G401.6 (cell line): ENCODE measurements around the gene PLEKHG4B.
"Not testable (repeated sequence)": the region's sequence is repeated elsewhere in the genome, so short reads cannot be mapped to it uniquely, and the experiment has no call there.

Source experiments
- FAIRE-seq: peaks from 2 replicates; lab custom pipeline; 2012; peaks lifted over from hg19 to GRCh38; lab: Jason Lieb, UNC

Gene PLEKHG4B, protein sequence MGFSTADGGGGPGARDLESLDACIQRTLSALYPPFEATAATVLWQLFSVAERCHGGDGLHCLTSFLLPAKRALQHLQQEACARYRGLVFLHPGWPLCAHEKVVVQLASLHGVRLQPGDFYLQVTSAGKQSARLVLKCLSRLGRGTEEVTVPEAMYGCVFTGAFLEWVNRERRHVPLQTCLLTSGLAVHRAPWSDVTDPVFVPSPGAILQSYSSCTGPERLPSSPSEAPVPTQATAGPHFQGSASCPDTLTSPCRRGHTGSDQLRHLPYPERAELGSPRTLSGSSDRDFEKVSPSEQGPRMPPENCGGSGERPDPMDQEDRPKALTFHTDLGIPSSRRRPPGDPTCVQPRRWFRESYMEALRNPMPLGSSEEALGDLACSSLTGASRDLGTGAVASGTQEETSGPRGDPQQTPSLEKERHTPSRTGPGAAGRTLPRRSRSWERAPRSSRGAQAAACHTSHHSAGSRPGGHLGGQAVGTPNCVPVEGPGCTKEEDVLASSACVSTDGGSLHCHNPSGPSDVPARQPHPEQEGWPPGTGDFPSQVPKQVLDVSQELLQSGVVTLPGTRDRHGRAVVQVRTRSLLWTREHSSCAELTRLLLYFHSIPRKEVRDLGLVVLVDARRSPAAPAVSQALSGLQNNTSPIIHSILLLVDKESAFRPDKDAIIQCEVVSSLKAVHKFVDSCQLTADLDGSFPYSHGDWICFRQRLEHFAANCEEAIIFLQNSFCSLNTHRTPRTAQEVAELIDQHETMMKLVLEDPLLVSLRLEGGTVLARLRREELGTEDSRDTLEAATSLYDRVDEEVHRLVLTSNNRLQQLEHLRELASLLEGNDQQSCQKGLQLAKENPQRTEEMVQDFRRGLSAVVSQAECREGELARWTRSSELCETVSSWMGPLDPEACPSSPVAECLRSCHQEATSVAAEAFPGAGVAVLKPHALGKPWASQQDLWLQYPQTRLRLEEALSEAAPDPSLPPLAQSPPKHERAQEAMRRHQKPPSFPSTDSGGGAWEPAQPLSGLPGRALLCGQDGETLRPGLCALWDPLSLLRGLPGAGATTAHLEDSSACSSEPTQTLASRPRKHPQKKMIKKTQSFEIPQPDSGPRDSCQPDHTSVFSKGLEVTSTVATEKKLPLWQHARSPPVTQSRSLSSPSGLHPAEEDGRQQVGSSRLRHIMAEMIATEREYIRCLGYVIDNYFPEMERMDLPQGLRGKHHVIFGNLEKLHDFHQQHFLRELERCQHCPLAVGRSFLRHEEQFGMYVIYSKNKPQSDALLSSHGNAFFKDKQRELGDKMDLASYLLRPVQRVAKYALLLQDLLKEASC (N-terminal part only)

DNA sequence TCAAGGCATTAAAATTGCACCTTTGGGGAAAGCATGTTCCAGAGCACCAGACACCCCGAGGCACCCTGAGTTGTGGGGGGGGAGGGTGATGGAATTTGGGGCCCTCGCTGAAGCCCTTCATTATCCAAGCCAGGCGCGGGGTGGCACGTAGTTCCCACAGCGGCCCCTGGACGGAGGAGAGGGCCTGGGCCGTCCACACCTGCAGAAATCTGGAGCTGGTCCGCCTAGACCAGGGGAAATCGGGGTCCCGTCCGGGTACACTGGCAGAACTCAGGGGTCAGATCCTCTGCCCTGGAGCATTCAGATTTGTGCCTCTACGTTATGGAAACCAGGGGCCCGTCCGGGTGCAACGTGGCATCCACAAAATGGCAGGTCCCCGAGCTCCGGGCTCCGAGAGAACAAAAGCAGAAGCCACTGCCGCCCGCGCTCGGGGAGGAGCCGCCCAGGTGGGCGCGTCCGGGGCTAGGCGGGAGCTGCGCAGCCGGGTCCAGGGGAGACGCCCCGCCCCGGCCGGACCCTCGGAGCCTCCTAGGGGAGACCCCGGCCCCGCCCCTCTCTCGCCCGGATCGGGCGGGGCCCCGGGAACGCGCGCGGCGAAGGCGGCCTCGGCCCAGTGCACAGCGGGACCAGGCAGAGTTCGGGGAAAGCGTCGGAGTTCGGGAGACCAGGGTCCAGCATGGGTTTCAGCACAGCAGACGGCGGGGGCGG lies at the start of gene PLEKHG4B:
Gene PLEKHG4B, plus strand, starts transcription at position 613 of the 708 bp plus-strand sequence. Its CDS starts 64 bp downstream, at position 677.
- FAIRE-seq, result no peak

DNA sequence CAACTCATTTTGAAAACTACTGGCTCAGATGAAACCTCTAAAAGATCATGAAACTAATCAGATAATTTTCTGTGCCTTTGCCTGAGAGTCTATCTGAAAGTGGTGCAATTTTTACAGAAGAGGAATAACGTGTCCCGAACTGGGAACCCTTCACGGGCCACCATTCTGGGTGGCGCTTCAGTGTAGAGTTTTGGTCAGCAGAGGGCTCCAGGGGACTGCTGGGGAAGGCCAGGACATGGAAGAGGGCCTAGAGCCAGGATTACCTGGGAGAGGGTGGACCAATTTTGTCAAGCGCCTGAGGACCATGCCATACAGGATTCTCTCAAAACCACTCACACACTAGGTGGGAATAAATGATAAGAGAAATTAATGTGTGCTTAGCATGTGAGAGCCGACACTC lies 49.7 kb upstream of the PLEKHG4B start:
- FAIRE-seq, result no peak

DNA sequence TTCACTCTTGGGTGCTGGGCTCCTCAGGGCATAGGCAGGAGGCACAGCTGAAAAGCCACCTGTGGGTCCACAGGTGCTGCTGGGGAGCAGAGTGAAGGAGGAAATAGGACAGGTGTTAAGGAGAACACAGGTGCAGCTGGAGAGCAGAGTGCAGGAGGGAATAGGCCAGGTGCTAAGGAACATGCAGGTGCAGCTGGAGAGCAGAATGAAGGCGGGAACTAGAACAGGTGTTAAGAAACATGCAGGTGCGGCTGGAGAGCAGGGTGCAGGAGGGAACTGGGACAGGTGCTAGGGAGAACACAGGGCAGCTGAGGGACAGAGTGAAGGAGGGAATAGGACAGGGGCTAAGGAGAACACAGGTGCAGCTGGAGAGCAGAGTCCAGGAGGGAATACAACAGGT lies 43.8 kb upstream of the PLEKHG4B start:
- no peak for FAIRE-seq

DNA sequence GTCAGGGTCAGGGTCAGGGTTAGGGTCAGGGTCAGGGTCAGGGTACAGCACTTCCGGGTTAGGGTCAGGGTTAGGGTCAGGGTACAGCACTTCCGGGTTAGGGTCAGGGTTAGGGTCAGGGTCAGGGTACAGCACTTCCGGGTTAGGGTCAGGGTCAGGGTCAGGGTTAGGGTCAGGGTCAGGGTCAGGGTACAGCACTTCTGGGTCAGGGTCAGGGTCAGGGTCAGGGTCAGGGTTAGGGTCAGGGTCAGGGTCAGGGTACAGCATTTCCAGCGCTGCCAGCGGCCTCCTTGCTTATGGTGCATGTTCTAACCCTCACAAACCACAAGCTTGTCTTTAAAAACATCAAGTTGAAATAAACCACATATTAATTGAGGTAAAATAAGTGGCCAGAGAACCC lies 42.4 kb upstream of the PLEKHG4B start:
- not testable (repeated sequence) for FAIRE-seq

DNA sequence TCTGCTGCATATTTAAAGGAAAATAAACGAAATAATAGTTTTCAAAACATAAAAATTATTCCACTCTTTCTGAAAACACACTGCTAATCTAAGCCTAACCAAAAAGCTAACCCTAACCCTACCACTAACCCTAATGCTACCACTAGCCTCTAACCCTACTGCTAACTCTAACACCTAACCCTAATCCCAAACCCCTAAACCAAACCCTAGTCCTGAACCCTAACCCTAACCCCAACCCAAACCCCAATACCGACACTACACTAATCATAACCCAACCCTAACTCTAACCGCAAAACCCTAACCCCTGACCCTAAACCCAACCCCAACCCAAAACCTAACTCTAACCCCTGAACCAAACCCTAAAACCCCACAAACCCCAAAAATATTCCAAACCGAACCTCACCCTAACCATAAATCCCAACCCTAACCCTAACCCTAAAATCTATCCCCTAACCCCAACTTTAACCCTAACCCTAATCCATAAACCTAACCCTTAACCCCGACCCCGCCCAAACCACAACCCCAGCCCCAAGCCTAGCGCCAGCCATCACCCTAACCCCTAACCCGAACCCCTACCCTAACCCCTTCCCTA lies 41.9 kb upstream of the PLEKHG4B start:
- no peak for FAIRE-seq

DNA sequence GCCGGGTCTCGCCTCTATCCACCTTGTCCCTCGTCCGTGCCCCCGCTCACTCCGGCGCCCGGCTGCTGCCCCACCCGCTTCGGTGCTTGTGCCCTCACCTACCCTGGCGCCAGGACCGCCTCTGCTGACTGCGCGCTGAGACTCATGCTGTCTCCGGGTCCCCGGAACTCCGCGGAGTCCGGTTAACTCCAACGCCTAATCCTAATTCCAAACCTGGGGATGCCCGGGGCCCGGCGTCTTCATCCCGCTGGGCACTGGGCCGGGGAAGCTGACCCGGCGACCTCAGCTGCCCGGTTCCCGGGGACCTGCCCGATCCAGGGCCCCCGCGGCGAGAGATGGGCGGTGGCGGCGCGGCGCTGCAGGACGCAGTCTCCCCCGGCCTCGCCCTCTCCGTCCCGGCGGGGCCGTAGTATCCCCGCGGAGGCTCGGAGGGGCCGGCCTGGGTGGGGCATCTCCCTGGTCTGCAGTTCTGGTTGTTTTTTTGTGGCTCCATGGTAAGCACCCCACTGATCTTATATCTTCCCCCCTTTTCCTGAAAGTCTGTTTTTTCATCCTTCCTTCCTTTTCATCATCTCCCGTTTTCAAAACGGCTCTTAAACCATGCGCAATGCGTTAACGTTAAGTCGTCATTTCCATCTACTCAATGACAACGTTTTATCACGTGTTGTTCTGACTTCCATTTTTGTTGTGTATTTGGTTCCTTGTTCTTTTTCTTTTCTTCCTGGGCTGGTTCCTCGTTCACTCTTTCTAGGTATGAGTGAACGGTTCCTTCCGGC lies 41.1 kb upstream of the PLEKHG4B start:
- FAIRE-seq, result no peak

DNA sequence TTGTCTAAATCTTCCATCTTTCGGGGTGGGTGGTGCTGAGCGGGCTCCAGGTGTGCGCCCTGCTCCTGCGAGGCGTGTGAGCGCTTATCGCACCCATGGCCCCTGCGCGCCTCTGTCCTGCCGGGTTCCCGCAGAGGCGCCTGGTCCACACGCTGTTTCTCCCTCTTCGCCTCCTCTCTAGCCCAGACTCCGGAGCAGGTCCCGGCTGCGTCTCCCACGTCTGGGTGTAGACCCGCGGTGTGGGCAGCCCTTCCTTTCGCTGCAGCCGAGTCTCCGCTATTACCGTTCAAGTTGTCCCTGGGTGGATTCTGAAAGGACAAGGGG lies 40.5 kb upstream of the PLEKHG4B start:
- no peak for FAIRE-seq

DNA sequence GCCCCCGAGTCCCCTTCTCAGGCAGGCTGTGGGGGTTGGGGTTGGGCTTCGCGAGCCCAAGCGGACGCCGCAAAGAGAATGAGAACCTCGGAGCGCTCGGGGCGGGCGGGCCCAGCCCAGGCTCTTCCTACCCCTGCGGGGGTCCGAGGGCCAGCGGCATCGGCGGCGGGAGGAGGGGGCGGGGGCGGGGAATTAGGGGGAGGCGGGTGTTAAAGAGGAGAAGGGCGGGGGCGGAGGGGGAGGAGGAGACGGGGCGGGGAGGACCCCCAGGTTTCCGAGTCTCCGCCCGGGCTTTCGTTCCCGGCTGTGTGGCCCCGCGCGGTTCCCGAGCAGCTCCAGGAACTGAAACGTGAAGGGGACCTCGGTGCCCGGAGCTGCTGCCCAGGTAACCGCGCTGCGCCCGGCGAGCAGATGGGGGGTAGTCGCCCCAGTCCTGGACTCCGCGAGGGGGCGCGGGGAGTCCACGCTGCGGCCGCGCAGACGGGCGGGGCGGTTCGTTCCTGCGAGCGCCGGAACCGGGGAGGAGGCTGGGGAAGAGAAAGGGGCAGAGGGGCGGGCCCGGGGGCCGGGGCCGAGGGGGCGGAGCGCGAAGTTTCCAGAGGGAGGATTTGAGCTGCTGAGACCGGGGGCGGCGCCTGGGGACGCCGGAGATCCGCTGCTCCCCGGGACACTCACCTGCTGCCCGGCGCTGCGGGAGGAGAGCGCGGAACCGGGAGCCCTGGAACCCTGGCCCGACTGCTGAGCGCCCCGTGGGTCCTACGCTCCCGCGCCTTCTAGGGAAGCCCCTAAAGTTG lies 38.4 kb upstream of the PLEKHG4B start:
- no peak for FAIRE-seq

DNA sequence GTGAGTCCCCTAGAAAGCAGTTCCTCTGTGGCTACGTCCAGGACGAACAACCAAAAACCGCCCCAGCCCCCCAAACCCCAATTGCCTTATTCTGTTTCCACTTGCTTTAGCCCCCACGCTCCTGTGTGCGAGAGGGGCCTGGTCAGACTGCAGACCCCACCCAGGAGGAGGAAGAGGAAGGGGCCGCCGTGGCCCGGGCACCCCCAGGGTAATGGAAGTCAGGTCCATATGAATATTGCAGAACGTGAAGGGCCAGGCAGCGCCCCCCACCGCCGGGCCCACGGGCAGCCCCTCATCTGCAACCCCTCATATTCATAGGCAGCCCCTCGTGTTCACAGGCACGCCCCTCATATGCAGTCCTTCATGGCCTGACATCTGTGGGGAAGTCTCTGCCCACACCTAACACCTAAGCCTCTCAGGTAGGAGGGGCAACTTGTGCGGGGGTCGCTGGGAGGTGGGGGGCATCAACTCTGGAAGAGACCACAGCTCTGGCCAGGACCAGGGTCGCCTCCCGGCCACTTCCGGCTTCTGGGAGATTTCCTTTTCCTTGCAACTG lies 37.7 kb upstream of the PLEKHG4B start:
- FAIRE-seq, result no peak

DNA sequence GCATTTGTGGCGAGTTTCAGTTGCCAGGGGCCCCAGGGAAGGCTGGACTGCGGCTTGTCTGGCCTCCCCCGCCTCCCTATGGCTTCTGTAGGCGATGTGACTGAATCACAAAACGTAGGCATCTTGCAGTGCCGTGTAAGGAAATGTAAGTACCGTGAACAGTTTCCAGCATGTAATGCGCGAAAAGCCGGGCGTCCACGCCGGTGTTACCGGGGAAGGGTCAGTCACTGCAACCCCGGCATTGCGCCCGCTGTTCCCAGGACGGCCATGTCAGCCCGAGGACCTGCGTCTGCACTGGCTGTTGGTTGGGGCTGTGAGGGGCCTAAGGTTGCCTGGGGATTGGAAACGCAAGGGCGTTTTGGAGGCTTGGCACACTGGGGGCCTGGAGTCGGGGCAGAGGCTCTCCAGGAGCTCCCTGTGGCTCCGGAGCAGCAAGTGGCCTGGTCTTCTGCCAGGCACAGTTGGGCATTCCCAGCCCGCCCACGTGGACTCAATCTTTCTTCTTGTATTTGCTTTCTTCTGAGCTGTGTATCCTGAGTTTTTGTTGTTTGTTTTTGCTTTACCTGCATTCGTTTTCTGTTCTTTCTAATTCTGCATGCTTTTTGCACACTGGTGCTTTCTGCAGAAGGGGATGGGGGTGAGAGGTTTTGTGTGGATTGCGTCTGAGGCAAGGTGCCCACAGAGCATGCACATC lies 36.9 kb upstream of the PLEKHG4B start:
- FAIRE-seq, result no peak

DNA sequence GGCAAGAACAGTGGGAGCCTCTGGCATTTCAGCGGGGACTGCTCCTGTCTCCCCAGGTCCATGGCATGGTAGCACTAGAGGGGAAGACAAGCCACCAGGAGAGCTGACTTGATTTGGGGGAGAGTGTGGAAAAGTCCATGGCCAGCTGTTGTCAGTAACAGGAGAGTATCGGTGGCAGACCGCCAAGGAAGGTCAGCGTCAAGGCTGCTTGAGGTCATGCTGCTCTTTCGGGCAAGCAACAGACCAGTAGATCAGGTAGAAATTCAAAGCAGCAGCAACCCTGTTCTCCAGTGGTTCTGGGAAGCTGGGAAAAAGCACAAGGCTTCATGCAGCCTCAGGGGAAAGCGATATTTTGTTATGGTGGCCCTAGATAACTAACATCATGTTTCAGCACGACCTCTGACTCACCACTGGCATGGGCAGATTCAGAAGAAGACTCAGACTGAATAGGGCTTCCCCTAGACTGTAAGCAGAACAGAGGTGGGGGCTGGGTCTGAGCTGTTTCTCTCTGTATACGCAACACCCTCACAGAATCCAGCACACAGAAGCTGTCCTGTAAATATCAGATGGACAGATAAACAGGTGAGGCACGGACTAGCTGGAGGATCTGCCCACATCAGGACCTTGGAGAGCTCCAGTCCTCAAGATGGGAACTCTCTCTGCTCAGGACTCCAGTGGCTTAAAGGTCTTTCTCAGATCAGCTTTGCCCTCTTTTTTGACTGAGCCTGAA lies 35.2 kb upstream of the PLEKHG4B start:
- FAIRE-seq, result no peak

DNA sequence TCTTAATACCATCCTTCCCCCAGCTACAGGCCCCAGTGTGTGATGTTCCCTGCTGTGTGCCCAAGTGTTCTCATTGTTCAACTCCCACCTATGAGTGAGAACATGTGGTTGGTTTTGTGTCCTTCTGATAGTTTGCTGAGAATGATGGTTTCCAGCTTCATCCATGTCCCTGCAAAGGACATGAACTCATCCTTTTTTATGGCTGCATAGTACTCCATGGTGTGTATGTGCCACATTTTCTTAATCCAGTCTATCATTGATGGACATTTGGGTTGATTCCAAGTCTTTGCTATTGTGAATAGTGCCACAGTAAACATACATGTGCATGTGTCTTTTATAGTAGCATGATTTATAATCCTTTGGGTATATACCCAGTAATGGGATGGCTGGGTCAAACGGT lies 31.7 kb upstream of the PLEKHG4B start:
- not testable (repeated sequence) for FAIRE-seq

DNA sequence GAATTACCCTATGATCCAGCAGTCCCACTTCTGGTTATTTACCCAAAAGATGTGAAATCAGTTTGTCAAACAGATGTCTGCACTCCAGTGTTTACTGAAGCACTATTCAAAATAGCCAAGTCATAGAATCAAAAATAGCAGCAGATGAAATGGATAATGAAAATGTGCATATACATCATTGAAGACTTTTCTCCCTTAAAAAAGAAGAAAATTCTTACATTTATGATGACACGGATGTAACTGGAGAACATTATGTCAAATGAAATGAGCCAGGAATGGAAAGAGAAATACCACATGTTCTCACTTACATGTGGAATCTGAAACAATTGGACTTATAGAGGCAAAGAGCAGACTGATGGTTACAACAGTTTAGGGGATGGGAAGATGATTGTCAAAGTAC lies 21.5 kb upstream of the PLEKHG4B start:
- no peak for FAIRE-seq

DNA sequence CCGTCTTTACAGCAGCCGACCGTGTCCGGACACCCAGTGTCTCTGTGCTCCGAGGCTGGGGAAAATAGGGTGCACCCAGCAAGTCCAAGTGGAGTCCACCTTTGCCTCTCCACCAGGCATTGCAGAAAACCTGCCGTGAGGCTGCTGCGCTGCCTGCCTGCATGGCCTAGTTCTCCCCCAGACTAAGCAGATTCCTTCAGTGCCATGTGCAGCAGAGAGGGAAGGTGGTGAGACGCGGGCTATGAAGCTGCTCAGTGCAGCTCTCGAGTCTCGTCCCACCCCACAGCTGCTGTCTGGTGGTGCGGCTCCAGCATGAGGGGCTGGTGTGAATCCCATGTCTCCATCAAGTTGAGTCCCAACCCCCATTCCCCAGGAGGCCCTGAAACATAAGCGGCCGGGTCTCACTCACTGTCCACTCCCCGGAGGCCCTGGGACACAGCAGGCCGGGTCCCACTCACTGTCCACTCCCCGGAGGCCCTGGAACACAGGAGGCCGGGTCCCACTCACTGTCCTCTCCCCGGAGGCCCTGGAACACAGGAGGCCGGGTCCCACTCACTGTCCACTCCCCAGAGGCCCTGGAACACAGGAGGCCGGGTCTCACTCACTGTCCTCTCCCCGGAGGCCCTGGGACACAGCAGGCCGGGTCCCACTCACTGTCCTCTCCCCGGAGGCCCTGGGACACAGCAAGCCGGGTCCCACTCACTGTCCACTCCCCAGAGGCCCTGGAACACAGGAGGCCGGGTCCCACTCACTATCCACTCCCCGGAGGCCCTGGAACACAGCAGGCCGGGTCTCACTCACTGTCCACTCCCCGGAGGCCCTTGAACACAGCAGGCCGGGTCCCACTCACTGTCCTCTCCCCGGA lies 19.4 kb upstream of the PLEKHG4B start:
- FAIRE-seq, result not testable (repeated sequence)

DNA sequence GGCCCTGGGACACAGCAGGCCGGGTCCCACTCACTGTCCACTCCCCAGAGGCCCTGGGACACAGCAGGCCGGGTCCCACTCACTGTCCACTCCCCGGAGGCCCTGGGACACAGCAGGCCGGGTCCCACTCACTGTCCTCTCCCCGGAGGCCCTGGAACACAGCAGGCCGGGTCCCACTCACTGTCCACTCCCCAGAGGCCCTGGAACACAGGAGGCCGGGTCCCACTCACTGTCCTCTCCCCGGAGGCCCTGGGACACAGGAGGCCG lies 18.9 kb upstream of the PLEKHG4B start:
- not testable (repeated sequence) for FAIRE-seq

DNA sequence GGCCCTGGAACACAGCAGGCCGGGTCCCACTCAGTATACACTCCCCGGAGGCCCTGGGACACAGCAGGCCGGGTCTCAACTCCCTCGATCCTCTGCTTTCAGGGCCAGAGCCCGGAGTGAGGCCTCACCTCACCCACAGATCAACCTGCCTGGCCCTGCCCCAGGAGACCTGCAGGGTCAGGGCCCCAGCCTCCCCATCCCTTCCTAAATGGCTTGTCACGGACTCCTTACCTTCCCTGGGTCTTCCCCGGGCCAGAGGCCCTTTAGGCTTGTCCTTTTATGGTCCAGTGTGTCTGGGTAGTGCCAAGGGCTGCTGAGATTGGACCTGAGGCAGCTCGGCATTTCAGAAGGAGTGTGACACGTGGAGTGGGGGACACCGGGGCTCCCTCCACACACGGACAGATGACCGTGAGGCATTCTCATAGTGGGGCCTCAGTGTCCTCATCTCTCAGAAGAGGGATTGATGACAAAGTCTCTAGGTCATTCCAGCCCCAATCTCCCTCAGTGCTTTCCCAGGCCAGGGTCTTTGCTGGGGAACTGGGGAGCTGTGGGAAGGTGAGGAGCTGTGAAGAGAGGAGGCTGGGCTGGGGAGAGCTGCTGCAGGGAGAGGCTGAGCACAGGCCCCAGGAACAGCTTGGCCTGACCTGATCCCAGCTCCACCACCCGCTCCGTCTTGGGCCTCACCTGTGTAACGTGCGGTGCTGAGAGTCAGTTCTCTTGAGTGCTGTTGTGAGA lies 18.0 kb upstream of the PLEKHG4B start:
- no peak for FAIRE-seq
